HG02588 (cell line): ENCODE results near the gene ST6GALNAC6.
A peak's percentile ranks its signal among the peaks of the same experiment; 100 is the strongest.

Experiments used
- ATAC-seq: cut with Tn5 transposase; IDR thresholded peaks from one replicate; pipeline ENCODE4 v1.9.1; 2021; ENCODE audit warnings: mild to moderate bottlenecking, moderate library complexity; ENCODE audit not compliant: unreplicated experiment

The ST6GALNAC6 gene

DNA sequence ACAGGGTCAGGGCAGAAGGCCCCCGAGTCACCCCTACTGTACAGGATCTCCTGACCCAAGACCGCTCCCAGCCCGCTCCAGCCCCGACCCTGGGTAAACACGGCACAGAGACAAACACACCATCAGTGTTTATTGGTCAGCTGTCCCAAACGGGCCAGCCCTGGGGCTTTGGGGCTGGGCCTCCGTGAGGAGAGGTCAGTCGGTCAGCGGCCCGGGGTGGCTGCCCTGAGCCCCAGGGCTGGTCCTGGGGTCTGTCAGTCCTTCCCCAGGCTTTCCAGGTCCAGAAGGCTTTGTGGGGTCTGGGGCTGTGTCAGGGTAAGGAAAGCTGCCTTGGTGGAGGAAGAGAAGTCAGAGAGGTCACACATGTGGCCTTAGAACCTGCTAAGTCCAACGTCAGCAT lies 35.6 kb upstream of the ST6GALNAC6 start:
- no peak for ATAC-seq

DNA sequence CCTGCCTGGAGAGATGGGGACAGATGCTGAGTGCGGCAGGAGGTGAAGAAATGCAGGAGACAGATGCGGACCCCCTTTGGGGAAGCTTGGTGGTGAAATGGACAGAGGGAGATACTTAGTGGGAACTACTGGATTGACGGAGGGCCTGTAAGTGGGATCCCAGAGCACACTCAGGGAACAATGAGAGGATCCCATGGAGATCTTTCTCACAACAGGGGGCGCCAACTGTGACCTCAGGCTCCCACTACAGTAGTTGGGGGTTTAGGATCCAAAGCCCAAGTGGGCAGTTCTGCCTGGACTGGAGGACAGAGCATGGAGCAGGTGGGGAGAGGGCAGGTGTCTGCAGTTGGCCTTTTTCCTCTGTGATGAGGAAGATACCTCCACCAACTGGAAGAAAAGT lies 34.8 kb upstream of the ST6GALNAC6 start:
- no peak for ATAC-seq

DNA sequence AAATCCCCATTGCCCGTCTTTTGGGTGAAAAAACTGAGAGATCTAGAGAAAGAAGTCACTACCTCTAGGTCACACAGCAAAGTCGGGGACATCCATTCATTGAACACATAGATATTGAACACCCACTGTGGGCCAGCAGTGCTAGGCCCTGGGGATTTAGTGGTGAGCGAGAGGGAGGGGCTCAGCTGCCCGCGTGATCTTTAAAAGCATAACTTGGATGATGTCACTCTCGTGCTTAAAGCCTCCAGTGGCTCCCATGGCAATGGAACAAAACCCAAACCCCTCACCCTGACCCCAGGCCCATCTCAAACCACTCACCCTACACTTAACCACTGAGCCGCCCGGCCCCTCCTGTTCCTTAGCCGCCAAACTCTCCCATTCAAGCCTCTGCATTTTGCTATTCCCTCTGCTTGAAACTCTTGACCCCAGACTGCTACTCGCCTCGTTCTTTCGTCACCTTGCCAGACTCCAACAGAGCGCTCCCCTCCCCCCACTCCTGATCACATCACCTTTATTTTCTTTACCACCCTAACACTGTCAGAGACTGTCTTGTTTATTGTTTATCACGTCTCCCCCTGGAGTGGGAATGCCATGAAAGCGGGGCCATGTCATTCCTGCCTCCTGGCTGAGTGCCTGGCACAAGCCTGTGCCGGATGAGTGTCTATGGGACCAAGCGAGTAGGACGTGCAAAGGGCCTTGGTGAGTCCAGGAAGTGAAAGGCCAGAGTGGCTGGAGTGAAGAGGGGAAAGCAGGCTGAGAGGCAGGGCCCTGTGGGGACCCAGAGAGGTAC lies 31.9 kb upstream of the ST6GALNAC6 start:
- peak; percentile 29 for ATAC-seq

DNA sequence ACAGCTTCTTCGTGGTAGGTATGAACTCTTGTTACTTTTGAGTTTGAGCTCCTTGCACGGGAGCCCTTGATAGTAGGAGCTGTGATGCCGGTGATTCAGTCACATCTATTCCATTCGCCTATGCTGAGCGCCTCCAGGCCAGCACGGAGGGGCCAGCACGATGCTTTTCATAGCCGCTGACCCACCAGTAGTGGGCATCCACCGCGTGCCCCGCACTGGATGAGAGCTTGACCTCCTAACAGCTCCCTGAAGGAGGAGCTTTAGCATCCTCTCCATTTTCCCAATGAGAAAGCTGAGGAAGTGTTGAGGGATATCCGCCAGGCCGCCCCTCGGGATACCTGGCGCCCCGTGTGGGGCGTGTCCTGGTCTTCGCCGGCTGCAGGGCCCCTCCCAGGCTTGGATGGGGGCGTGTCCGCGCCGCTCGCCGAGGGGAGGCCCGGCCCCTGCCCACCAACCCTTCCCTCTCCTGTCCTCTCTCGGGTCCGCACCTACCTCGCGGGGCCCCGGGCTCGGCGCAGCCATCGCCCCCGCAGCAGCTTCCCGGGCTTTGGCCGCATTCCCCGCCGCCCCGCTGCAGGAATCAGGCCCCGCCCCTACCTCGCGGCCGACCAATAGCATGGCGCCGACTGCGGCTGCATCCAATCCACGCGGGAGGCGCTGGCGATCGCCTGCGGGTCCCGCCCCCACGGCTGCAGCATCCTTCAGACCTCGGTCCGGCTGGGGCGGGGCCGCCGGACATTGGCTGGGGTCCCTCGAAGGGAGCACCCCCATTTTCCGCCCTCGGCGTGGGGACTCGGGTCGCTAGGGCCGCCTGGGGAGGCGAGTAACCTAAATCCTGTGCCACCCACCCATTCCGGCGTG lies 31.1 kb upstream of the ST6GALNAC6 start, which contains the start of gene PIP5KL1:
PIP5KL1 (minus strand) TSS at position 547 of the 861 bp plus-strand sequence; CDS start at position 522, 25 bp downstream.
- ATAC-seq: peak; percentile 67

DNA sequence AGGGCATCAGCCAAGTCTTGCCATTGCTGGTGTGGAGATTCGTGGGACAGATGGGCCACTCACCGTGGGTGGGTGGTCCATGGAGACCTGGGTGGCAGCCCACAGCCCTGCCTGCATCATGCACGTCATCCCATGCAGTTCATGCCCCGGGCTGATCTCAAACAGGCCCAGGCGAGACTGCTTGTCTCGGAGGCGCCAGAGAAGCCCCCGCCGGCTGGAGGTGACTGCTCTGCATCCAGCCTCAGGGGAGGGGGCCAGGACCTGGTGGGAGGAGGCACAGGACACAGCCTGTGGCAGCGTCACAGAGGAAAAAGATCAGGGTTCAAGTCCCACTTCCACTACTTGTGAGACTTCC lies 30.2 kb upstream of the ST6GALNAC6 start:
- ATAC-seq: no peak

DNA sequence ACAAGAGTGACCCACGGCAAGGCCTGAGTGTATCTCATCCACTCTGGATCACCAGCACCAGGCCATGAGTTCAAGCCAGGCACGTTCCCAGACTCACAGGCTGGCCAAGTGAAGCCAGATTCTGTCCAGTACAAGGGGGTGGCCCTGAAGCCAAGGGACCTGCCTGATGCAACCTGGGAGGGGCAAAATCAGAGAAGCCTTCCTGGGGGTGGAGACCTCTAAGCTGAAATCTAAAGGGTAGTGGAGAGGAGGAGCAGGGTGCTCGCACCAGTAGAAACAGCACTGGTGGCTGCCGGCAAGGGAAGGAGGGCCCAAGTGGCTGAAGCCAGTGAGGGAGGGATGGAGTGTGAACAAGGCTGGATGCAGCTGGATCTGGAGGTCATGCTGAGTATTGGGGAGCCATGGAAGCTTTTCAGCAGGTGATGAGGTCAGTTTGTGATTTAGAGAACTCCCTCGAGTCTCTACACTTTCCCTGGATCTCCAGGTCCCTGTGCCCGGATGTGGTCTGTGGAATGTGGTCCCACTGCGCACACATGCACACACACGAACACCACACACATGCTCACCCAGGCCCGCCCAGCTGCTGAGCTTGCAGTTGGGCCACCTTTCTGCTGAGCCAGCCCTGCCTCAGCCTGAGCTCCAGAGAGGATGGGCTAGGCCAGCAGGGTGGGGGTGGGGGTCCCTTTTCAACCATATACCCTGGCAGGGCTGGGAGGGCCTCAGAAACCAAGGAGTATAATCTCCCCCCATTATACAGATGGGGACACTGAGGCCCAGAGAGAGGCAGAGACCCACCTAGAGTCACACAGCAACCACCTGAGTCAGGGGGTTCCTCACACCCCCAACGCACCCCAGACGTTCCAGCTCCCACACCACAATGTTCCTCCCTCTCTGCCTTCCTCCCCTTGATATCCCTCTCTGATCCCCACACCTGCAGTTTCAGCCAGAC lies 29.5 kb upstream of the ST6GALNAC6 start:
- ATAC-seq: no peak

DNA sequence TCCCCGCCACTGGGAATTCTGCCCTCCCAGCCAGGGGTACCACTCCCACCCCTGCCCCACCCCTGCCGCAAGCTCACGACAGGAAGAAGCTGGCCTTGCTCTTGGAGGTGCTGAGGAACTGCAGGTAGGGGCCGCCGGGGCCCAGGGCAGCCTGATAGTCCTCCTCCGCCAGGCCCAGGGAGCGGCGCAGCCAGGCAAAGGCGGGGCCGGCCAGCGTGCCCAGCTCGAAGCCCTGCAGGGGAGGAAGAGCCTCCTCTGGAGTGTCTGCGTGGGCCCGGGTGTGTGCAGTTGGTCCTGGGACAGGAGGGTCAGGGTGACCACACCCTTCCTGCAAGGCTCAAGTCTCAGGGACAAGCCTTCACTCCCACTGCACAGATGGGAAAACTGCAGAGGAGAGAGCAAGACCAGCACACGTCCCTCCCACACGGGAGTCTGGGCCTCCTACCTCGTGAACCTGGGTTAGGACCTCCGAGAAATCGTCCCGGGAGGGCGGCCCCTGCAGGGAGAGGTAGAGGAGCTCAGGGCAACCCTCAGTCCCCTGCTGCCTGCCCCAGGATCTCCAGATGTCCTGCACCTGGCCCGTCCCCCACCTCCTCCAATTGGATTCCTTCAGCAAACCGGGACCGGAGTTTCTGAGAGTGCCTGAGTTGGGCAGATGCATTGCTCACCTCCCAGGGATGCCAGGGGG lies 28.7 kb upstream of the ST6GALNAC6 start:
- no peak for ATAC-seq

DNA sequence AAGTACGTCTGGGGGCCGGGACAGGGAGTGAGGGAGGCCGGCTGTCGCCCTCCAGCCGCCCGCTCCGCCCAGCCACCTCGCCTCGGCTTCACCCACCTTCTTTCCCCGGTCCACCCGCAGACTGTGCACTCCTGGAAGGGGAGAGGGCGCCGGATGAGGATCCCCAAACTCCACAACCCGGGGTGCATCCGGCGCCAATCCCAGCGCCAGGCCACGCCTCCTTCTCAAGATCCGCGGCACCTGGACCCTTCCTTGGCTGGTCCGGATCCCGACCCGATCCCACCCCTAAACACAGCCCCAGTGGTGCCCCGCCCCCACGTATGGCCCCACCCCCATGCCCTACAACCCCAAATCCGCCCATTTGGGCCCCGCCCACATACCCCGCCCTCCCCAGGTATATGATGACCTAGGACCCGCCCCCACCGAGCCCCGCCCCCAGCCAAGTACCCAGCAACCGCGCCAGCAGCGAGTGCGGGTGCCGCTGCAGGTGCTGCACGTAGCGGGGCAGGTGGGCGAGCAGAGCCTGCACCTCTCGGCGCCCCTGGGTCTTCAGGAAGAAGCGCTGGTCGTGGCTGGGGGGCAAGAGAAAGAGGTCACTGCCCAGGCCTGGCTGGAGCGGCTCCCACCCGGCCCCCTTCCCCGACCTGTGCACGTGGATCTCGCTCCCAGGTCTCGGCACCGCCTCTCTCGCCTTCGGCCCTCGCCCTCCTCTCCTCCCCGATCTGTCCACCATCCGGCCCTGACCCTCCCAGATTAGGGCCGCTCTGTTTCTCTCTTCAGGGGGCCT lies 28.0 kb upstream of the ST6GALNAC6 start:
- no peak for ATAC-seq

DNA sequence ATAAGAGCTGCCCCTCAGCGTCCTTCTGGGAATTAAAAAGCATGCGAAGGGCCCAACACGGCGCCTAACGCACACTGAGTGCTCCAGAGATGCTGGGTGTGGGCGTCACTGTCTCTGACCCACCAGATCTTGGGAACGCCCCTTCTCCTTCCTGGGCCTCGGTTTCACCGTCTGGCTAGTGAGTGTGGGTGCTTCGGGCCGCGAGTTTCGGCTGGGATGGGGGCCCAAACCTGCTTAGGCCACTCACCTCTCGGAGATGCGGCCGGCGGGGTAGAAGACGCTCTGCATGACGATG lies 27.4 kb upstream of the ST6GALNAC6 start:
- ATAC-seq: no peak

DNA sequence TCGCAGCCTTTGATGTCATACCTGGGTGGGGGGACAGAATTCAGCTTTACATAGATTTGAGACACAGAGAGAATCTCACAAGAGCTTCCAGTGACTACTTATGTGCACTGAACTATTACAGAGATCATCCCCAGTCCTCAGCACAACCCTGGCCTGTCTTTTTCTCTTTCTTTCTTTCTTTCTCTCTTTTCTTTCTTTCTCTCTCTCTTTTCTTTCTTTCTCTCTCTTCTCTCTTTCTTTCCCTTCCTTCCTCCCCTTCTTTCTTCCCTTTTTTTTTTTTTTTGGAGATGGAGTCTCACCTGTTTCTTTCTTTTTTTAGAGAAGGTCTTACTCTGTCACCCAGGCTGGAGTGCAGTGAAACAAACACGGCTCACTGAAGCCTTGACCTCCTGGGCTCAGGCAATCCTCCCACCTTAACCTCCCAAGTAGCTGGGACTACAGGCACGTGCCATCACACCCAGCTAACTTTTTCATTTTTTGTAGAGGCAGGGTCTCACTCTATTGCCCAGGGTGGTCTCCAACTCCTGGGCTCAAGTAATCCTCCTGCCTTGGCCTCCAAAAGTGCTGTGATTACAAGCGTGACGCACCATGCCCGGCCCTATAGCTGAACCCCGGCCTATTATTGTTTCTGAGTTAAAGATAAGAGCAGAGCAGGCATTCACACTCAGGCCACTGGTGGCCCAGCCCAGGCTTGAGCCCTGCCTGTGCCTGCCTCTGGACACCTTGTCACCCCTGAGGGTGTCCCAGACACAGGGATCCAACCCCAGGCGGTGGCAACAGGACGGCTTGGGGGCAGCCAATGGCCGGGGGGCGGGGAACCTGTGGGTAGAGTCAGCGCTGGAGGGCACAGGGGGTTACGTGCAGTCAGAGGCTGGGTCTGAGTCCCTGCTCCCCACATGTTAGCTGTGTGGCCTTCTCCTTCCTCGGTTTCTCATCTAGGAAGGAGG lies 26.8 kb upstream of the ST6GALNAC6 start:
- no peak for ATAC-seq

DNA sequence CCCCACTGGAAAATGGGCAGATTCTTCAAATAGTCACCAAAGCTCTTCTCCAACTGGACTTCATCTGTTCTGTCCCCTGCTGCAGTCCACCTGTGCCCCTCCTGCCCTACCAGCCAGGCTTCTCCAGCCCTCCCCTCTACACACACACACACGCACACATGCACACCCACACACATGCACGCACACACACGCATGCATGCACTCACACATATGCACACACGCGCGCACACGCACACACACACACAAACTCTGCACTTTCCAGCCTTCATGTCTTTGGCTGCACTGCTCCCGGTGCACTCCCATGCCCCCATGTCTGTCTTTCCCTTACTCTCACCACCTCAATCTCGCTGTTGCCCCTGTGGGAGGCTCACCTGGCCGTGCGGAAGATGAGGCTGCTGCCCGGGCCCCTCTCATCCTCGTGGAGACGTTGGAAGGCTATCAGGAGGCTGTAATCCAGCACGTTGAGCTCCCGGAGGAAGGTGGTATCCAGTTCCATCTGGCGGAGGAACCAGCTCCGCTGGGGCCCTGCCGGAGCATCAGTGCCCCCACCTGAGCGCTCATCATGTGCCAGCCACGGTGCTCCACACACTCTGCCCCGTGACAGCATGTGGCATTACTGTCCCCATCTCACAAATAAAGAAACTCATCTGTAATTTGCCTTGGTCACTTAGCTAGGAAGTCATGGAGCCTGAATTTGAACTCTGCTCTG lies 25.5 kb upstream of the ST6GALNAC6 start:
- ATAC-seq: no peak

DNA sequence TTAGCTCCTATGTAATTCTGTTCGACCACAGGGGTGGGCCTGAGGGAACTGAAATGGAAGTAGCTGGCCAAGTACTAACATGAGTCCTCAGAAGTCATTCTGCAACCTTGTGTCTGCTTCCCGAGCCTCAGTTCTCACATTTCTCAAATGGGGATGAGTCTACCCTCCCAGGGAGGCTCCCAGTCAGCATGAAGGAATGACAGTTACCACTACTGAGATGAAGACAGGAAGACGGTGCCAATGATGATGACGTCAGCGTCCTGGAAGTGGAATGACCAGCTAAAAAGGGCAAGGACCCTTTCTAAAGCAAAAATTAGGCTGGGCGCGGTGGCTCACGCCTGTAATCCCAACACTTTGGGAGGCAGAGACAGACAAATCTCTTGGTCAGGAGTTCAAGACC lies 24.4 kb upstream of the ST6GALNAC6 start:
- no peak for ATAC-seq

DNA sequence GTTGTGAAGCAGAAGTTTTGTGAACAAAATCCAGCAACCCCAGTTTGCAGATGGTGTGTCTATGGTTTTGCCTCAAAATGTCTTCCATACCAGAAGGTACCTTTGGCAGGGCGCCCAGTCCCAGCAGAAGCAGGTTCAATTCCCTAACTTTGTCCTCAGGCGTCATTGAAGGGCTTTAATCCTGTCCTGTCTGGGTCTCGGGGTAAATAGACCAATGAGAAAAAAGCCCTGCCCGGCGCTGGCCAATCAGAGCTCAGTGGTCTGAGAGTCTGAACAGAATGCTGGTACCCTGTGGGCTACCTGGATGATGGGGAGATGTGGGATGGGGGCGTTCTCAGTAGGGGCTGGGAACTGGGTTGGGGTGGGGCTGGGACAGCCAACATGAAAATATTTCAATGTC lies 23.6 kb upstream of the ST6GALNAC6 start:
- no peak for ATAC-seq

DNA sequence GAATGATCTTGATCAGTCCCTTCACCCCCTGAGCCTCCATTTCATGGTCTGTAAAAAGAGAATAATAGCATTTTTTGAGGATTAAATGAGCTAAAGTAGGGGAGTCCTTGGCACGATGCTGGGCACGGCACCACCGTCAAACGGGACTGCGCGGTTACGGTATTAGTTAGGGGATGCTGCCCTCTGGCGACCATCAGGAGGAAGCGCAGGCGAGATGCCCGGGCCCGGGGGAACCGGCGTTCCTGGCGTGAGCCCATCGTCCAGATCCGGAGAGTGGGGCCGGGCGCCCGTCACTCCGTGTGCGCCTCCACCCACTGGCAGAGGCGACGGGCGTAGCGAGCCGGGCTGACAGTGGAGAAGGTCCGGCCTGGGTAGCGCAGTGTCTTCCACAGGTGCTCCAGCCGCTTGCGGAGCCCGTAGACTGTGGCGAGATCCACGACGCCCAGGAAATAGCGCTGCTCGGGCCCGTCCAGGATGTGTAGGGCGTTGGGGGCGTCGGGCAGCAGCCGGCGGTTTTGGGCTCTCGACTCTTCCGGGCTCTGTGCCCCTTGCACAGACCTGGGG lies 22.2 kb upstream of the ST6GALNAC6 start:
- no peak for ATAC-seq

DNA sequence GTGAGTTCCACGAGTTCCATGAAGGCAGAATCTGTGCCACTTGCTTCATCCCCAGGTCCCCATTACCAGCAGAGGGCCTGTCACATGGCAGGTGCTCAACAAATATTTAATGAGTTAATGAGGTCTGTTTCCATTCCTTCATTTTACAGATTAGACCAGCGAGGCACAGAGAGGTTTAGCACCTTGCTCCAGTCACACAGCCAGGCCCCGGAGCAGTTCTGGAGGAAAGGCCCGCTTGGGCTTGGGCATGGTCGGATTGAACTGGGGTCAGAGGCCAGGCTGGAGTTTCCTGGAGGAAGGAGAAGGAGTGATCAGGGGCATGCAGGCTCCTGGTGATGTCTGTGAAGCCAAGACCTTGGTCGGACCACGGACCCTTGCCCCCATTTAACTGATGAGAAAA lies 21.4 kb upstream of the ST6GALNAC6 start:
- ATAC-seq: no peak

DNA sequence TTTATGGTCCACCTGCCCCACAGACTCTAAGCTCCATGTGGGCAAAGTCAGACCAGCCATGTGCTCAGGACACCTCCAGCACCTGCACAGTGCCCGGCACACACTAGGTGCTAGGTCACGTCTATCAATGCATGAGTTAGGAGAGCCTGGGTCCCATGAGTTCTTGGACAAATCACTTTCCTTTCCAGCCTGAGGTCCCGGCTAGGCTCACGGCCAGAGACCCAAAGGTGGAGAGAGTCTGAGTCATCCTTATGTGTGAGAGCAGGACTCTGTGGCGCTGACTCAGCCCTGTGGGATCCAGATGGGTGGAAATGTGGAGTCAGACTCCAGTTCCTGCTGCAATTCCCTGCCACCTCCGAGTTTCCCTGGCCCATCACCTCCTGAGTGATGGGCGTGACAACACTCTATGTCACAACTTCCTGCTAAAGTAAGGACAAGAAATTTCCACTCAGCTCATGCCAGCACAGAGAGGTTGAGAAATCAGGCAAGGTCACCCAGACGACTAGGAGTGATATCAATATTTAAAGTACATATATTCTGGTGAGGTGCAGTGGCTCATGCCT lies 19.9 kb upstream of the ST6GALNAC6 start:
- ATAC-seq: no peak
